ENCODE results near the gene UCMA. TPM values are rescaled to one million over a fixed set of nuclear protein-coding genes. Genes with fewer than 3 reads are reported as not detected.
"Not testable (repeated sequence)": the region's sequence is repeated elsewhere in the genome, so short reads cannot be mapped to it uniquely, and the experiment has no call there.

The UCMA gene
- total RNA-seq, 3 donors from 2014 or later: not detected

DNA sequence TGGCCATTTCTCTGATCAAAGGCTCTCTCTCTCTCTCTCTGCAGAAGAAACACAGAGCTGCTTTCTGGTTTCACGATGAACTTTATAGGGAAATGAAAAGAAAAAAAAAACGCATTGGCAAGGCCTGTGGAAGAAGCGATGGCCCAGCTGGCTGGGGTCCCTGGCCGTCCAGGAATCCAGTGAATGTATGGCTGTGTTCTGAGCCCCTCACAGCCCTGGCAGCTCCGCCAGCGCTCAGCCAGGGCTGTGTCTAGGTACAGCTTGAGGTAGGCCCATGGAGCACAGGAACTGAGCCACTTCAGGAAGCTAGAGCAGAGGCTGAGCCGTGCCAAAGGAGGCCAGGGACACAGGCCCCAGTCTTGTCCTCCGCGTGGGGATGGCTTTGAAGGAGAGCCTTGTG is 13.1 kb upstream of the UCMA start:
- DNase-seq (no peak), ATAC-seq (no peak)
- Mint-ChIP-seq H3K36me3 (ENCODE audit: insufficient read depth) (no peaks in the 10 kb centered on the region), H3K4me3 (no peak overlapping the region), H3K9me3 (no peaks in the 10 kb centered on the region), H3K27me3 (ENCODE audit: low read depth) (peaks cover 3% of the 10 kb centered on the region), H3K4me1 (ENCODE audit: low read depth) (no peaks in the 10 kb centered on the region)

DNA sequence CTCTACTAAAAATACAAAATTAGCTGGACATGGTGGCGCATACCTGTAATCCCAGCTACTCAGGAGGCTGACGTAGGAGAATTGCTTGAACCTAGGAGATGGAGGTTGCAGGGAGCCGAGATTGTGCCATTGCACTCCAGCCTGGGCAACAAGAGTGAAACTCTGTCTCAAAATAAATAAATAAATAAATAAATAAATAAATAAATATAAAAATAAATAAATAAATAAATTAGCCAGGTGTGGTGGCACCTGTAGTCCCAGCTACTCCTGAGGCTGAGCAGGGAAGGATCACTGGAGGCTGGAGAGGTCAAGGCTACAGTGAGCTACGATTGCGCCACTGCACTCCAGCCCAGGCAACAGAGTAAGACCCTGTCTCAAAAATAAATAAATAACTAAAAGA is 8.1 kb upstream of the UCMA start:
- not testable (repeated sequence) for H3K27me3 Mint-ChIP-seq (ENCODE audit: low read depth); ATAC-seq; H3K4me1 Mint-ChIP-seq (ENCODE audit: low read depth); DNase-seq; H3K36me3 Mint-ChIP-seq (ENCODE audit: insufficient read depth); H3K9me3 Mint-ChIP-seq; H3K4me3 Mint-ChIP-seq

DNA sequence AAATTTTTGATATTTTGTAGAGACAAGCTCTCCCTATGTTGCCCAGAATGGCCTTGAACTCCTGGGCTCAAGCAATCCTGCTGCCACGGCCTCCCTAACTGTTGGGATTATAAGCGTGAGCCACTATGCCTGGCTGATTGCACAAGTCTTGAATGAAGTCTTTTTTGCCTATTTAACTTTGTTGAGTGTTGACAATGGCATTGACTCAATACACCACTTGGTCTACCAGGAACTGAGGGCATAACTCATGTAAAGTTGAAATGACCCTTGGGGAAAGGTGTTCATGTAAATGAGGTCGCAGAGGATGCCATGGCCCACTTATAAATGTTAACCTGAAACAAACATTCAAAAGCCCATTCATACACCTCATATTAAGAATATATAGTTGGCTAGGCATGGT is 7.4 kb upstream of the UCMA start:
- ATAC-seq (no peak), DNase-seq (no peak)
- Mint-ChIP-seq H3K9me3 (no peaks in the 10 kb centered on the region), H3K36me3 (ENCODE audit: insufficient read depth) (no peaks in the 10 kb centered on the region), H3K4me1 (ENCODE audit: low read depth) (no peaks in the 10 kb centered on the region), H3K27me3 (ENCODE audit: low read depth) (peaks cover 3% of the 10 kb centered on the region), H3K4me3 (no peak overlapping the region)

- no peaks in the 10 kb centered on the region for H3K4me1 Mint-ChIP-seq (ENCODE audit: low read depth)
- DNase-seq (no peak), ATAC-seq (no peak)
- H3K4me3 Mint-ChIP-seq: no peak overlapping the region
- no peaks in the 10 kb centered on the region for H3K9me3 Mint-ChIP-seq
- H3K36me3 Mint-ChIP-seq (ENCODE audit: insufficient read depth): no peaks in the 10 kb centered on the region
- H3K27me3 Mint-ChIP-seq (ENCODE audit: low read depth): peaks cover 3% of the 10 kb centered on the region
Measured at GRCh38 chr10:13239923-13240322, 5.7 kb upstream of the UCMA start.

DNA sequence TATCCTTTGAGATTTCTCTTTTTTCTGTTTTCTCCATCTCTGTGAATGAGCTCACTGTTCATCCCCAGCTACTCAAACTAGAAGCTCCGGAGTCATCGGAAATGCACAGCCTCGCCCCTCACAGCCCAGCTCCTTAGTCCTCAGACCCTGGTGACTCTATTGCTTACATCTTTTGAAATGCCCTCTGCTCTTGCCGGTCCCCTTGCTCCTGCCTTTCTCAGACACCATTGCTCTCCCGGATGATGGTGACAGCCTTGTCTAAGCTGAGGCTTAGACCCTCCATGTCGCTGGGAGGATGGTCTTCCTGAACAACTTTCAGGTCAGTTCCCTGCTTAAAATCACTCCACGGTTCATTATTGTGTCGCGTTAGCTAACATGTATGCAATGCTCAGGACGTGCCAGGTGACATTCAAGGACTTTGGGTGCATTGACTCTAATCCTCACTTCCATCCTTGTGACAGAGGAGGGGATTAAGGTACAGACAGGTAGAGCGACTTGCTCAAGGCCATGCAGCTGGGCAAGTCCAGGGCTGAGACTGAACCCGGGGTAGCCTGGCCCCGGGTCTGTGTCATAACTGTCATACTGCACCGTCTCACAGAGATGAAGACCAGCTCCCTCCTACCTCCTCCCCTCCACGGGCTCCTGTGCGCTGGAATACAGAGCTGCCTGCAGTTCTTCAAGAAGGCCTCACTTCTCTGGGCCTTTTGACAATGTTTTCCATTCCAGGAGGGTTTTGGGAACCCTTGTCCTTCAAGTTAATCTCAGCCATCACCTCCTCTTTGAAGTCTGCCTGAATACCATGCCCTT is 4.3 kb upstream of the UCMA start:
- DNase-seq (no peak), ATAC-seq (no peak)
- H3K36me3 Mint-ChIP-seq (ENCODE audit: insufficient read depth): no peaks in the 10 kb centered on the region
- H3K4me1 Mint-ChIP-seq (ENCODE audit: low read depth): no peaks in the 10 kb centered on the region
- H3K27me3 Mint-ChIP-seq (ENCODE audit: low read depth): peaks cover 3% of the 10 kb centered on the region
- no peak overlapping the region for H3K4me3 Mint-ChIP-seq
- H3K9me3 Mint-ChIP-seq: no peaks in the 10 kb centered on the region

DNA sequence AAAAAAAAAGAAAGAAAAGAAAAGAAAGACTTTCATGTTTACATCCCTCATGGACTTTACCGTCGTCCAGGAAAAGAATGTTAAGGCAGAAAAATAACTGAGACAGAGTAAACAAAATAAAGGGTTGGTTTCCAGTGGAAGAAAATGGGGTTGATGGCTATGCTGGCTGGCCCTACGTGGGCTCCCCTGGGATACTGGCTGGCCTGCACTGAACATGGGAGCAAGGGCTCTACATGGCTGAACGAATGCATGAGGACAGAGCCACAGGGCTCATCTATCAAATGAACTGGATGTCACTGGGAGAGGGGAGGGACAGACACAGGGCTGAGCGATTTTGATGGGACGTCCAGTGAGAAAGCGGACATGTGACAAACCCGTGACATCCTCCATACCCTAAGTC is 2.5 kb upstream of the UCMA start:
- no peaks in the 10 kb centered on the region for H3K36me3 Mint-ChIP-seq (ENCODE audit: insufficient read depth)
- H3K27me3 Mint-ChIP-seq (ENCODE audit: low read depth): no peaks in the 10 kb centered on the region
- ATAC-seq (no peak), DNase-seq (no peak)
- H3K4me3 Mint-ChIP-seq: no peak overlapping the region
- no peaks in the 10 kb centered on the region for H3K4me1 Mint-ChIP-seq (ENCODE audit: low read depth)
- H3K9me3 Mint-ChIP-seq: no peaks in the 10 kb centered on the region

DNA sequence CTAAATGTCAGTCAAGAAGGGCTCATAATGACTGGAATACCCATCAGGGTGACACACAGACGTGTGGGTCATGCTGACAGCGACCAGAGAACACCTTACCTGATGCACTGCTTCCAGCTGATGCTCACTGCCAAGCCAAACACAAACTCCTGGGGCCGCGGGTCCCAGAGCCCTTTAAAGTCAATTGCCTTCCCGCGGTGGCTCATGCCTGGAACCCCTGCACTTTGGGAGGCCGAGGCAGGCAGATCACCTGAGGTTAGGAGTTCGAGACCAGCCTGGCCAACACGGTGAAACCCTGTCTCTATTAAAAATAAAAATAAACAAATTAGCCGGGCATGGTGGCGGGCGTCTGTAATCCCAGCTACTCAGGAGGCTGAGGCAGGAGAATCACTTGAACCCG is 562 bp upstream of the UCMA start:
- DNase-seq; H3K36me3 Mint-ChIP-seq (ENCODE audit: insufficient read depth); ATAC-seq; H3K4me1 Mint-ChIP-seq (ENCODE audit: low read depth); H3K27me3 Mint-ChIP-seq (ENCODE audit: low read depth); H3K4me3 Mint-ChIP-seq; H3K9me3 Mint-ChIP-seq: not testable (repeated sequence)

DNA sequence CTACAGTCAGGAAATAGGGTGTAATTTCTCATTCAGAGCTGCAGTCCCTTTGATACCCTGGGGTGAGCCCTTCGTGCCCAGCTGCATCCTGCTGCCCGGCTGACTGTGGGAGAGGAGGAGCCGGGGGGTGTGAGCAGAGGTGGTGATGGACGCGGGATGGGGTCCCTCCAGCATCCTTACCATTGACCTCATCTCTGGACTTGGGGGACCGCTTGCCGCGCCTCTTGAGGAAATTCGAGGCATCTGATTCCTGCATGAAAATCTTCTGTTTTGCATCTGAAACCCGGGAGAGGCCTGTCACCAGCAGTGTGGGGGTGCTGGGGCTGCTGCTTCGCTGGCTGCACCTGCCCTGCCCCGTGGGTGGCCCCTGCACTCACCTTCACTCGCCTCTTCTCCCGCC is 816 bp downstream of the UCMA start:
- Mint-ChIP-seq H3K27me3 (ENCODE audit: low read depth) (no peaks in the 10 kb centered on the region), H3K36me3 (ENCODE audit: insufficient read depth) (no peaks in the 10 kb centered on the region), H3K4me3 (no peak overlapping the region), H3K9me3 (no peaks in the 10 kb centered on the region), H3K4me1 (ENCODE audit: low read depth) (no peaks in the 10 kb centered on the region)
- ATAC-seq (no peak), DNase-seq (no peak)

- Mint-ChIP-seq H3K4me1 (ENCODE audit: low read depth) (no peaks in the 10 kb centered on the region), H3K27me3 (ENCODE audit: low read depth) (no peaks in the 10 kb centered on the region), H3K4me3 (no peak overlapping the region), H3K9me3 (no peaks in the 10 kb centered on the region), H3K36me3 (ENCODE audit: insufficient read depth) (no peaks in the 10 kb centered on the region)
- ATAC-seq: no peak
- no peak for DNase-seq
Measured at GRCh38 chr10:13231808-13232207, 2.4 kb downstream of the UCMA start.

GRCh38 chr10:13231190-13231589 is 3.0 kb downstream of the UCMA start:
- DNase-seq: no peak
- no peaks in the 10 kb centered on the region for H3K27me3 Mint-ChIP-seq (ENCODE audit: low read depth)
- H3K36me3 Mint-ChIP-seq (ENCODE audit: insufficient read depth): no peaks in the 10 kb centered on the region
- no peak overlapping the region for H3K4me3 Mint-ChIP-seq
- H3K9me3 Mint-ChIP-seq: no peaks in the 10 kb centered on the region
- no peak for ATAC-seq
- H3K4me1 Mint-ChIP-seq (ENCODE audit: low read depth): no peaks in the 10 kb centered on the region

DNA sequence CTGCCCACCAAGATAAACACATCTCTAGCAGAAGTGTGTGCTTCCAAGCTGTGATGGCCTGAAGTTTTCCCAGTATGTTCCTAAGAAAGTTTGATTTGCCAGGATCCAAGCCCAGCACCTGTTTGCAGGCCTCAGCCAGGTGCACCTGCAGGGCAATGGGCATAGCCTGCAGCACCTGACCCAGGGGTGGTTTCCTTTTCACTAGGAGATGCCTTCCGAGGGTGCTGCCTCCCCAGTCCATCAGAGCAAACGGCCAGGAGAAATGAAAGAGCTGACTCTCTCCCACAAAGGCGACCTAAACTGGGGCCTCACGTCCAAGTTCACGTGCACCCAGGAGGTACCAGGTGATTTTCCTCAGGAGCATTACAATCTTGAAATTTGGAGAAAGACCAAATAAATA is 7.1 kb downstream of the UCMA start:
- Mint-ChIP-seq H3K27me3 (ENCODE audit: low read depth) (no peaks in the 10 kb centered on the region), H3K36me3 (ENCODE audit: insufficient read depth) (no peaks in the 10 kb centered on the region), H3K4me3 (no peak overlapping the region), H3K9me3 (no peaks in the 10 kb centered on the region), H3K4me1 (ENCODE audit: low read depth) (no peaks in the 10 kb centered on the region)
- ATAC-seq: no peak
- DNase-seq: no peak

GRCh38 chr10:13225601-13226000 is 8.6 kb downstream of the UCMA start:
- H3K4me3 Mint-ChIP-seq: no peak overlapping the region

GRCh38 chr10:13224210-13224995 is 9.8 kb downstream of the UCMA start:
- H3K9me3 Mint-ChIP-seq: no peaks in the 10 kb centered on the region
- ATAC-seq (no peak), DNase-seq (no peak)

More at GRCh38 chr10:13225601-13226000, 8.6 kb downstream of the UCMA start:
- no peaks in the 10 kb centered on the region for H3K9me3 Mint-ChIP-seq
- no peaks in the 10 kb centered on the region for H3K4me1 Mint-ChIP-seq (ENCODE audit: low read depth)
- no peak for ATAC-seq
- no peaks in the 10 kb centered on the region for H3K36me3 Mint-ChIP-seq (ENCODE audit: insufficient read depth)
- H3K27me3 Mint-ChIP-seq (ENCODE audit: low read depth): no peaks in the 10 kb centered on the region
- no peak for DNase-seq

GRCh38 chr10:13223241-13223640 is 10.9 kb downstream of the UCMA start:
- Mint-ChIP-seq H3K27me3 (ENCODE audit: low read depth) (no peaks in the 10 kb centered on the region), H3K4me3 (no peak overlapping the region), H3K36me3 (ENCODE audit: insufficient read depth) (no peaks in the 10 kb centered on the region), H3K9me3 (no peaks in the 10 kb centered on the region), H3K4me1 (ENCODE audit: low read depth) (no peaks in the 10 kb centered on the region)
- ATAC-seq (no peak), DNase-seq (no peak)

More at GRCh38 chr10:13224210-13224995, 9.8 kb downstream of the UCMA start:
- H3K36me3 Mint-ChIP-seq (ENCODE audit: insufficient read depth): no peaks in the 10 kb centered on the region
- H3K4me1 Mint-ChIP-seq (ENCODE audit: low read depth): no peaks in the 10 kb centered on the region
- H3K4me3 Mint-ChIP-seq: no peak overlapping the region
- no peaks in the 10 kb centered on the region for H3K27me3 Mint-ChIP-seq (ENCODE audit: low read depth)

DNA sequence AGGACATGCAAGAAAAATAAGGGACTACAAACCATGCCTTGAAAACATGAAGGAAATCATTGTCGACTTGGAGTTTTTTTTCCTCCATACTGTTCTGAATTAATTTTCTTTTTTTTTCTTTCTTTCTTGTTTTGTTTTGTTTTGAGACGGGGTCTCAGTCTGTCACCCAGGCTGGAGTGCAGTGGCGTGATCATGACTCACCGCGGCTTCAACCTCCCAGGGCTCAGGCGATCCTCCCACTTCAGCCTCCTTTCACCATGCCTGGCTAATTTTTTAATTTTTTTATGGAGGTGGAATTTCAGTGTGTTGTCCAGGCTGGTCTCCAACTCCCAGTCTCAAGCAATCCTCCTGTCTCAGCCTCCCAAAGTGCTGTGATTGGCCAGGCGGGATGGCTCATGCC is 11.6 kb downstream of the UCMA start:
- no peaks in the 10 kb centered on the region for H3K4me1 Mint-ChIP-seq (ENCODE audit: low read depth)
- no peaks in the 10 kb centered on the region for H3K36me3 Mint-ChIP-seq (ENCODE audit: insufficient read depth)
- ATAC-seq: no peak
- H3K4me3 Mint-ChIP-seq: no peak overlapping the region
- H3K9me3 Mint-ChIP-seq: no peaks in the 10 kb centered on the region
- no peak for DNase-seq
- no peaks in the 10 kb centered on the region for H3K27me3 Mint-ChIP-seq (ENCODE audit: low read depth)

Data from activated T-cell treated with anti-CD3 and anti-CD28 coated beads, Interleukin-2, amount 50 U/mL, for 4 hours (primary cell).